Measurements from ENCODE around the gene PLEKHA8.
"Not testable (repeated sequence)": the region's sequence is repeated elsewhere in the genome, so short reads cannot be mapped to it uniquely, and the experiment has no call there.

PLEKHA8 gene

DNA sequence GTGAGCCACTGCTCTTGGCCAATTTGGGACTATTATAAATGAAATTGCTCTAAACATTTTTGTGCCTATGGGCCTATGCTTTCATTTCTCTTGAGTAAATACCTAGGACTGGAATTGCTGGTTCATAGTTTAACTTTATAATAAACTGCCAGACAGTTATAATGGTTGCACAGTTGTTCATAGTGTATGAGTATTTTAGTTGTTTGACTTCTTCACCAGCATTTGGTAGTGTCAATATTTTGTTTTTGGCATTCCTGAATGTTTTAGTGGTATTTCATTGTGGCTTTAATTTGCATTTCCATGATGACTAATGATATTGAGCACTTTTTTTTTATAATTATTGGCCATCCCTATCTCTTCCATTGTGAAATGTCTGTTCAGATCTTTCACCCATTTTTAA is 29.5 kb downstream of the PLEKHA8 start:
- POLR2A ChIA-PET = no interaction called here
- no peak for TF ChIP-seq SUZ12 (IDR thresholded peaks at IDR 0.05)
- no peak for TF ChIP-seq ARNT (IDR thresholded peaks at IDR 0.05)
- TF ChIP-seq FOXK2 (IDR thresholded peaks at IDR 0.05) = no peak
- no peak for TF ChIP-seq HDGF (IDR thresholded peaks at IDR 0.05; ENCODE audit: borderline replicate concordance)
- TF ChIP-seq PKNOX1 (IDR thresholded peaks at IDR 0.05) = no peak
- TF ChIP-seq CTBP1 (IDR thresholded peaks at IDR 0.05; ENCODE audit: borderline replicate concordance) = no peak
- no peak for TF ChIP-seq NFRKB (IDR thresholded peaks at IDR 0.05)
- no peak for TF ChIP-seq L3MBTL2 (conservative IDR thresholded peaks at IDR 0.05)
- no peak for TF ChIP-seq BHLHE40 (IDR thresholded peaks at IDR 0.05; ENCODE audit: borderline replicate concordance)
- TF ChIP-seq FOXM1 (IDR thresholded peaks at IDR 0.05; ENCODE audit: borderline replicate concordance) = no peak
- no peak for TF ChIP-seq FOXA1 (IDR thresholded peaks at IDR 0.05)
- no peak for TF ChIP-seq LEF1 (IDR thresholded peaks at IDR 0.05; ENCODE audit: borderline replicate concordance)
- no peak for TF ChIP-seq ZNF384 (IDR thresholded peaks at IDR 0.05)
- no peak for TF ChIP-seq SP1 (IDR thresholded peaks at IDR 0.05)
- no peak for DNase-seq (ENCODE audit: extremely low spot score)
- CTCF ChIA-PET = interaction anchor here (0.6 kb wide), 1 partner anchor 73 kb away, joined by 3 read pairs; no protein-coding TSS in a partner anchor

- DNase-seq (ENCODE audit: extremely low spot score) = peak; percentile 32
- POLR2A ChIA-PET = not testable (repeated sequence)
- CTCF ChIA-PET = interaction anchor here (0.6 to 1.4 kb wide), 15 partner anchors 11 to 154 kb away, joined by 3 to 7 read pairs (median 4); no protein-coding TSS in a partner anchor
Measured at GRCh38 chr7:30061786-30062185, 33.6 kb downstream of the PLEKHA8 start.

- POLR2A ChIA-PET = no interaction called here
Measured at GRCh38 chr7:30062587-30062986, 34.4 kb downstream of the PLEKHA8 start.

DNA sequence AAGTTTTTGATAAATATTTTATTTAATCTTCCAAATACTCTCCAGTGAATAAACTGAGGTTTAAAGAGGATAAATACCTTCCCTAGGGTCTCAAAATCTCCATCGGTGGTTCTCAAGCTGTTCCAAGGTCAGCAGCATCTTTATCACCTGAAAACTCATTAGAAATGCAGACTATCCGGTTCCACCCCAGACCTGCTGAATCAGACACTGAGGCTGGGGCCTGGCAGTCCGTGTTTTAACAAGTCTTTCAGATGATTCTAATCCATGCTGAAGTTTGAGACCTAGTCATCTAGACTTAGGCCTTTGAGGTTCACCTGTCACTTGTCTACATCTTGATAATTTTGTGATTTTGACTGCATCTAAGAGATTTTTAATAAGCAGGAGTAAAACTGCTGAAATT is 37.5 kb downstream of the PLEKHA8 start:
- no peak for TF ChIP-seq SP1 (IDR thresholded peaks at IDR 0.05)
- no peak for TF ChIP-seq ARNT (IDR thresholded peaks at IDR 0.05)
- no peak for TF ChIP-seq FOXA1 (IDR thresholded peaks at IDR 0.05)
- no peak for TF ChIP-seq SUZ12 (IDR thresholded peaks at IDR 0.05)
- TF ChIP-seq ELF4 (IDR thresholded peaks at IDR 0.05) = no peak
- no peak for DNase-seq (ENCODE audit: extremely low spot score)
- CTCF ChIA-PET = no interaction called here
- POLR2A ChIA-PET = no interaction called here

More at GRCh38 chr7:30062587-30062986, 34.4 kb downstream of the PLEKHA8 start:
- CTCF ChIA-PET = interaction anchor here (0.5 to 0.7 kb wide), 3 partner anchors 22 to 315 kb away, joined by 3 to 6 read pairs (median 3); no protein-coding TSS in a partner anchor
- no peak for TF ChIP-seq SP1 (IDR thresholded peaks at IDR 0.05)
- TF ChIP-seq TARDBP (IDR thresholded peaks at IDR 0.05) = no peak
- no peak for TF ChIP-seq ZNF384 (IDR thresholded peaks at IDR 0.05)
- TF ChIP-seq ARNT (IDR thresholded peaks at IDR 0.05) = no peak
- TF ChIP-seq L3MBTL2 (conservative IDR thresholded peaks at IDR 0.05) = no peak
- TF ChIP-seq FOXA1 (IDR thresholded peaks at IDR 0.05) = no peak
- no peak for TF ChIP-seq NFRKB (IDR thresholded peaks at IDR 0.05)
- no peak for TF ChIP-seq PKNOX1 (IDR thresholded peaks at IDR 0.05)
- no peak for TF ChIP-seq HDGF (IDR thresholded peaks at IDR 0.05; ENCODE audit: borderline replicate concordance)
- no peak for TF ChIP-seq FOXM1 (IDR thresholded peaks at IDR 0.05; ENCODE audit: borderline replicate concordance)
- no peak for TF ChIP-seq LEF1 (IDR thresholded peaks at IDR 0.05; ENCODE audit: borderline replicate concordance)
- TF ChIP-seq BHLHE40 (IDR thresholded peaks at IDR 0.05; ENCODE audit: borderline replicate concordance) = no peak
- no peak for TF ChIP-seq ELF4 (IDR thresholded peaks at IDR 0.05)
- no peak for TF ChIP-seq FOXK2 (IDR thresholded peaks at IDR 0.05)
- no peak for TF ChIP-seq CTBP1 (IDR thresholded peaks at IDR 0.05; ENCODE audit: borderline replicate concordance)
- TF ChIP-seq SUZ12 (IDR thresholded peaks at IDR 0.05) = no peak
- peak; percentile 39 for DNase-seq (ENCODE audit: extremely low spot score)

DNA sequence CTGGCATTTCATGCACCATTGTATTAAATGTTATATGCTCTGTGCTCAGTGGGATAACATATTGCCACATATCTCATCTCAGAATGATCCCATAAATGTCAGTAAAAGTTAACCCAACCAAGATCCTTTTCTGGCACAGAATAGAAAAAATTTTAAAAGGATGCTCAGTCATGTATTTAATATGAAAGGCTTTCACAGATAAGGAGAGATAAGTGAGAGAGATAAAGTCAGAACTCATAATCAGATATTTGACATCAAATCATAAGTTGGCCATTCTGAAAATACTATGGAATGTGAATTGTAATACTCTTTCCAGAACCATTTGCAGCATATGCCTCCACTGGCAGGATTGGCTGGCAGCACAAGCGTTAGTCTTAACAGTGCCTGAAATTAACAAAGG is 38.5 kb downstream of the PLEKHA8 start:
- CTCF ChIA-PET = no interaction called here
- DNase-seq (ENCODE audit: extremely low spot score) = no peak

GRCh38 chr7:30068117-30068516 is 39.9 kb downstream of the PLEKHA8 start:
- no peak for TF ChIP-seq FOXK2 (IDR thresholded peaks at IDR 0.05)
- no peak for TF ChIP-seq ELF4 (IDR thresholded peaks at IDR 0.05)
- TF ChIP-seq LEF1 (IDR thresholded peaks at IDR 0.05; ENCODE audit: borderline replicate concordance) = no peak
- TF ChIP-seq ARNT (IDR thresholded peaks at IDR 0.05) = no peak
- no peak for TF ChIP-seq CTBP1 (IDR thresholded peaks at IDR 0.05; ENCODE audit: borderline replicate concordance)
- no peak for TF ChIP-seq NFRKB (IDR thresholded peaks at IDR 0.05)
- ChIA-PET POLR2A (no interaction called here), CTCF (no interaction called here)
- DNase-seq (ENCODE audit: extremely low spot score) = no peak

More for the DNA sequence above, 38.5 kb downstream of the PLEKHA8 start:
- POLR2A ChIA-PET = no interaction called here
- TF ChIP-seq SUZ12 (IDR thresholded peaks at IDR 0.05) (no peak), L3MBTL2 (conservative IDR thresholded peaks at IDR 0.05) (no peak), LEF1 (IDR thresholded peaks at IDR 0.05; ENCODE audit: borderline replicate concordance) (no peak), BHLHE40 (IDR thresholded peaks at IDR 0.05; ENCODE audit: borderline replicate concordance) (no peak), ELF4 (IDR thresholded peaks at IDR 0.05) (no peak), FOXA1 (IDR thresholded peaks at IDR 0.05) (no peak)

DNA sequence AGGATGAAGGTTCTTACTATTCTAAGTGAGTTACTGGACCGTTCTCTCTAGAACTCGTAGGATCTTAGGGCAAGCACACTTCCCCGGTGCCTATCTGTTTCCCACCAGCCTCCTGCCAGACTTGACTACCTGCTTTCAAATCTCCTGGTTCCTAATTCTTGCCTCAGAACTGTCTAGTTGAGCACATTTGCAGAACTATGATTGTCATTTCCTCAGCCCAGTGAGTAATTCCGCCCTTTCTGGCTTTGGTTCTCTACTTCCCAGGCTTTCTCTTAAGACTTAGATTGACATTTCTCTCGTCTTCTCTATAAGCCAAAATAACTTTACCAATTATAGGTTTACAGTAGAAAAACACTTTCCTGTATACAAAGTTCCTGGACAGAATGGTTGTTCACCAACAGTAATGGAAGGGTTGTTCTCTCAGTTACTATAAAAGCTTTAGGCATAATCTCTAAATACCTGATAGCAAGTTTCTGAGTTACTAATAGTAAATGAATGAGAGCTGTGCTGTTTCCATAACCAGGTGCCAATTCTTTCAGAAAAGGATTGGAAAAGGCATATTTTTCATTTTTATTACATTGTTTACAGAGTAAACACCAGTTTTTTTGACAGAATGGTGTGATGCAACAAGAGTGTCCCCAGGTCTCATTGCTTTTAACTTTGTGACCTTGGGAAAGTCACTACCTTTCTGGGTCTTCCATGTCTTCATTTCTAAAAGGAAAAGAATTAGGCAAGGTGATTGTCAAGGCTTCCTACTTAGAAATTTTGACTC is 41.1 kb downstream of the PLEKHA8 start:
- TF ChIP-seq FOXM1 (IDR thresholded peaks at IDR 0.05; ENCODE audit: borderline replicate concordance) (no peak), SP1 (IDR thresholded peaks at IDR 0.05) (no peak)
- DNase-seq (ENCODE audit: extremely low spot score) = no peak
- ChIA-PET CTCF (no interaction called here), POLR2A (no interaction called here)
